GM12878 (cell line): ENCODE results near the gene DPF3. TPM values are rescaled to one million over a fixed set of nuclear protein-coding genes. Genes with fewer than 3 reads are reported as not detected.

Experiments
- ATAC-seq: fragments of 200-7000 bp; cut with Tn5 transposase; 3 replicates; pipeline ENCODE4 v1.9.1; 2020; ENCODE audit warnings: mild to moderate bottlenecking, moderate library complexity
- BruUV-seq: library from RNA; stranded (reverse); fragments of 400-500 nt; replicated peaks from 2 replicates; lab custom pipeline; 2021; lab: Mats Ljungman, UMichigan
- CTCF ChIA-PET: fragments of 300-600 bp; sonication (Branson Sonifier 250); formaldehyde crosslinking; extraction: SDS; loops from one replicate; lab custom pipeline; 2021; ENCODE audit warnings: inconsistent platforms; lab: Yijun Ruan, JAX
- POLR2A ChIA-PET: fragments of 350-600 bp; formaldehyde crosslinking; extraction: SDS; loops from one replicate; lab custom pipeline; 2021; ENCODE audit warnings: inconsistent platforms; lab: Charles Lee
- RAD21 ChIA-PET: fragments of 300-600 bp; sonication (Branson Sonifier 250); formaldehyde crosslinking; loops from one replicate; lab custom pipeline; 2023; ENCODE audit warnings: antibody characterized with exemption; ENCODE audit not compliant: unreplicated experiment; lab: Charles Lee
- SMC1A ChIA-PET: fragments of 300-600 bp; sonication (Branson Sonifier 250); formaldehyde crosslinking; loops from one replicate; lab custom pipeline; 2023; ENCODE audit not compliant: unreplicated experiment, uncharacterized antibody; lab: Charles Lee
- DNase-seq: peaks from one replicate; pipeline ENCODE4 v3.0.0-alpha.2; 2011; ENCODE audit warnings: low read depth, low spot score
- FAIRE-seq: peaks from 3 replicates; lab custom pipeline; 2011; peaks lifted over from hg19 to GRCh38; lab: Jason Lieb, UNC
- H2AFZ ChIP-seq: 2 replicates; pipeline ENCODE4 v1.6.0; 2011; ENCODE audit warnings: low read depth, low read length, control low read depth; ENCODE audit not compliant: control insufficient read depth
- H3K27ac ChIP-seq: 2 replicates; pipeline ENCODE4 v1.5.1; 2011; ENCODE audit warnings: control low read depth; ENCODE audit not compliant: control insufficient read depth, insufficient read depth
- H3K27me3 ChIP-seq, 2 experiments: replicated peaks in 1 of 2; 2 replicates each; pipeline versions ENCODE4 v1.6.0 to v1.6.1; 2011; ENCODE audit warnings: low read length in 1 of 2; ENCODE audit not compliant: control insufficient read depth in 2 of 2, insufficient read depth in 2 of 2
- H3K36me3 ChIP-seq, 2 experiments: 2 replicates each; pipeline ENCODE4 v1.5.1; 2011; ENCODE audit warnings: low read length in 1 of 2; ENCODE audit not compliant: control insufficient read depth in 2 of 2, insufficient read depth in 2 of 2
- H3K4me1 ChIP-seq: 2 replicates; pipeline ENCODE4 v1.6.1; 2011; ENCODE audit warnings: mild to moderate bottlenecking, low read length, moderate library complexity, mixed read lengths; ENCODE audit not compliant: control insufficient read depth, insufficient read depth
- H3K4me2 ChIP-seq: 2 replicates; pipeline ENCODE4 v1.6.0; 2011; ENCODE audit warnings: control low read depth; ENCODE audit not compliant: control insufficient read depth, insufficient read depth
- H3K4me3 ChIP-seq: fragments of 200-600 bp; sonication (generic); 2 replicates; pipeline ENCODE4 v1.5.1; 2016
- H3K79me2 ChIP-seq: 2 replicates; pipeline ENCODE4 v1.6.0; 2011; ENCODE audit warnings: low read length; ENCODE audit not compliant: control insufficient read depth, insufficient read depth
- H3K9ac ChIP-seq: 2 replicates; pipeline ENCODE4 v1.8.0; 2011; ENCODE audit warnings: low read length, control low read depth, mixed read lengths; ENCODE audit not compliant: control insufficient read depth, insufficient read depth
- H3K9me3 ChIP-seq: replicated peaks from 3 replicates; pipeline ENCODE4 v1.5.1; 2011; ENCODE audit warnings: mild to moderate bottlenecking, low read length; ENCODE audit not compliant: control insufficient read depth, insufficient read depth
- H4K20me1 ChIP-seq: 2 replicates; pipeline ENCODE4 v1.6.0; 2011; ENCODE audit not compliant: control insufficient read depth, insufficient read depth
- CBX3 ChIP-seq: fragments of 200-600 bp; sonication (generic); IDR thresholded peaks from 2 replicates; pipeline ENCODE4 v1.6.1; 2016; ENCODE audit warnings: low read depth, borderline replicate concordance
- CEBPZ ChIP-seq: fragments of 150-350 bp; IDR thresholded peaks from 2 replicates; pipeline ENCODE4 v1.6.1; 2016; ENCODE audit warnings: low read depth, low read length
- FOS ChIP-seq: IDR thresholded peaks from 3 replicates; pipeline ENCODE4 v1.6.1; 2011; ENCODE audit warnings: borderline replicate concordance; ENCODE audit not compliant: insufficient read length; ENCODE audit errors: extremely low read depth
- FOXK2 ChIP-seq: fragments of 450-650 bp; IDR thresholded peaks from 2 replicates; pipeline ENCODE4 v1.6.1; 2017; ENCODE audit warnings: mild to moderate bottlenecking, moderate library complexity
- HDGF ChIP-seq: fragments of 450-650 bp; IDR thresholded peaks from 2 replicates; pipeline ENCODE4 v1.6.1; 2016; ENCODE audit warnings: antibody characterized with exemption
- NFXL1 ChIP-seq: fragments of 450-650 bp; IDR thresholded peaks from 2 replicates; pipeline ENCODE4 v1.6.1; 2017; ENCODE audit warnings: antibody characterized with exemption, mild to moderate bottlenecking, borderline replicate concordance
- PAX5 ChIP-seq: IDR thresholded peaks from 2 replicates; pipeline ENCODE4 v1.6.1; 2011; ENCODE audit warnings: low read depth, low read length, borderline replicate concordance
- SREBF1 ChIP-seq: IDR thresholded peaks from 2 replicates; pipeline ENCODE4 v1.6.1; 2012; ENCODE audit warnings: mild to moderate bottlenecking, low read length
- TCF7 ChIP-seq: IDR thresholded peaks from 2 replicates; pipeline ENCODE4 v1.6.1; 2014; ENCODE audit warnings: antibody characterized with exemption, borderline replicate concordance
- WGBS: methylation state at CpG from one replicate; pipeline ENCODE4 v1.1.6; 2016; ENCODE audit warnings: low lambda C conversion rate; ENCODE audit not compliant: insufficient replicate concordance, insufficient coverage; ENCODE audit errors: missing lambda C conversion rate; 5-methylcytosine and 5-hydroxymethylcytosine counted together
- in situ Hi-C: fragments of 300-500 bp; cut with MboI; formaldehyde crosslinking; loops from 9 replicates; pipeline ENCODE4 v1.14.3; 2018; ENCODE audit warnings: mixed read lengths
- intact Hi-C: fragments of 100-400 bp; cut with micrococcal nuclease; formaldehyde crosslinking; loops from one replicate; pipeline ENCODE4 v1.14.2; 2022; ENCODE audit not compliant: unreplicated experiment
- polyA plus RNA-seq, 11 experiments: library from polyadenylated mRNA; depleted of rRNA in 4 of 11; unstranded in 6 of 11; stranded (reverse) in 5 of 11; fragments of >200 nt; fragmentation: Nextera tagmentation in 4 of 11; fragmentation: Illumina TruSeq in 1 of 11; extraction: Ambion mirVana in 4 of 11; extraction: Trizol in 1 of 11; gene quantifications; 1 replicate in 1 of 11; 2 replicates in 10 of 11; pipeline versions ENCODE4 v1.2.1 to v1.2.3, GENCODE V29; 2011 to 2016; ENCODE audit warnings: inconsistent platforms in 2 of 11, missing spikeins in 2 of 11, low read depth in 1 of 11
- total RNA-seq, 4 experiments: library from RNA; depleted of rRNA in 3 of 4; stranded (reverse); fragments of >200 nt in 3 of 4; fragmentation: Illumina TruSeq in 1 of 4; extraction: Trizol in 1 of 4; gene quantifications; 2 replicates each; pipeline versions ENCODE4 v1.2.1 to v1.2.3, GENCODE V29; 2013 to 2021
- TF ChIP-seq, protein P1 (sequence below): fragments of 450-650 bp; IDR thresholded peaks from 2 replicates; pipeline ENCODE4 v1.6.1; 2014; ENCODE audit warnings: mild to moderate bottlenecking

DPF3 gene
- total and polyA plus RNA-seq, 10 of the 15 experiments (the other 5 are each of a cell fraction or from before 2014, with no cell fraction given), result 0.69 to 8.0 (median 2.2) TPM

- SMC1A ChIA-PET, result interaction anchor here (0.6 to 5.0 kb wide), 38 partner anchors 9 to 996 kb away, joined by 3 to 304 read pairs (median 4); partner anchors contain the start of gene DPF3
- no peak overlapping the region for H2AFZ ChIP-seq
- no peaks in the 10 kb centered on the region for H4K20me1 ChIP-seq
- 50% methylated on average over 1 of the region's 1 CpG for WGBS
- intact Hi-C loops, result no loop called here
- no peak for FAIRE-seq
- no peak overlapping the region for H3K9ac ChIP-seq
- POLR2A ChIA-PET, result interaction anchor here (0.9 to 1.4 kb wide), 4 partner anchors 22 to 392 kb away, joined by 3 to 12 read pairs (median 3); no protein-coding TSS in a partner anchor
- H3K27me3 ChIP-seq, result no peaks in the 10 kb centered on the region
- no peak overlapping the region for H3K27ac ChIP-seq
- CTCF ChIA-PET, result interaction anchor here (0.6 to 14.5 kb wide), 35 partner anchors 9 to 873 kb away, joined by 3 to 520 read pairs (median 4); partner anchors contain the start of genes DCAF4 and DPF3
- no TSS peak for BruUV-seq
- H3K4me1 ChIP-seq, result peaks cover 7% of the 10 kb centered on the region; the same call in 1 of the 2 replicates
- H3K9me3 ChIP-seq, result no peaks in the 10 kb centered on the region
- H3K79me2 ChIP-seq, result no peaks in the 10 kb centered on the region
- ATAC-seq, result no peak
- DNase-seq, result no peak
- no peak overlapping the region for H3K4me3 ChIP-seq
- in situ Hi-C loops, result no loop called here
- RAD21 ChIA-PET, result interaction anchor here (0.8 to 5.1 kb wide), 17 partner anchors 10 to 430 kb away, joined by 3 to 216 read pairs (median 4); partner anchors contain the start of gene DPF3
- no peaks in the 10 kb centered on the region for H3K36me3 ChIP-seq
- no peak overlapping the region for H3K4me2 ChIP-seq
- TF ChIP-seq PAX5 (no peak), TCF7 (no peak), FOS (no peak), FOXK2 (no peak), CBX3 (no peak)
Observed at GRCh38 chr14:72903716-72904115, 9.8 kb upstream of the DPF3 start.

- H4K20me1 ChIP-seq, result no peaks in the 10 kb centered on the region
- no peak for FAIRE-seq
- BruUV-seq, result no TSS peak
- no peaks in the 10 kb centered on the region for H3K36me3 ChIP-seq
- H2AFZ ChIP-seq, result no peak overlapping the region
- no peak for ATAC-seq
- no peak for DNase-seq
- H3K4me2 ChIP-seq, result no peak overlapping the region
- no peaks in the 10 kb centered on the region for H3K27me3 ChIP-seq
- in situ Hi-C loops, result no loop called here
- ChIA-PET SMC1A (interaction anchor here (0.6 to 5.0 kb wide), 25 partner anchors 9 to 579 kb away, joined by 3 to 304 read pairs (median 4); partner anchors contain the start of gene DPF3), CTCF (interaction anchor here (0.6 to 14.5 kb wide), 21 partner anchors 9 to 872 kb away, joined by 3 to 520 read pairs (median 5); partner anchors contain the start of gene DPF3), POLR2A (interaction anchor here (1.4 kb wide), 1 partner anchor 385 kb away, joined by 12 read pairs; no protein-coding TSS in a partner anchor), RAD21 (interaction anchor here (0.6 to 5.1 kb wide), 18 partner anchors 9 to 1084 kb away, joined by 3 to 216 read pairs (median 4); partner anchors contain the start of gene DPF3)
- WGBS, result 84% methylated on average over 5 of the region's 5 CpGs
- H3K9me3 ChIP-seq, result no peaks in the 10 kb centered on the region
- no peak overlapping the region for H3K4me3 ChIP-seq
- peaks cover 7% of the 10 kb centered on the region; the same call in 1 of the 2 replicates for H3K4me1 ChIP-seq
- intact Hi-C loops, result no loop called here
- H3K27ac ChIP-seq, result no peak overlapping the region
- H3K79me2 ChIP-seq, result no peaks in the 10 kb centered on the region
- H3K9ac ChIP-seq, result no peak overlapping the region
- TF ChIP-seq HDGF, result no peak
- TF ChIP-seq SREBF1, result no peak
- TF ChIP-seq, protein P1, sequence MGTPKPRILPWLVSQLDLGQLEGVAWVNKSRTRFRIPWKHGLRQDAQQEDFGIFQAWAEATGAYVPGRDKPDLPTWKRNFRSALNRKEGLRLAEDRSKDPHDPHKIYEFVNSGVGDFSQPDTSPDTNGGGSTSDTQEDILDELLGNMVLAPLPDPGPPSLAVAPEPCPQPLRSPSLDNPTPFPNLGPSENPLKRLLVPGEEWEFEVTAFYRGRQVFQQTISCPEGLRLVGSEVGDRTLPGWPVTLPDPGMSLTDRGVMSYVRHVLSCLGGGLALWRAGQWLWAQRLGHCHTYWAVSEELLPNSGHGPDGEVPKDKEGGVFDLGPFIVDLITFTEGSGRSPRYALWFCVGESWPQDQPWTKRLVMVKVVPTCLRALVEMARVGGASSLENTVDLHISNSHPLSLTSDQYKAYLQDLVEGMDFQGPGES, result no peak
- no peak for TF ChIP-seq CEBPZ
- TF ChIP-seq NFXL1, result no peak
Observed at GRCh38 chr14:72902801-72903530, 9.1 kb upstream of the DPF3 start.
